ENCODE results near the gene C12orf57. TPM values are rescaled to one million over a fixed set of nuclear protein-coding genes. Genes with fewer than 3 reads are reported as not detected.

The C12orf57 gene
- total RNA-seq, 4 donors from 2014 or later, result 303 to 452 (median 386) TPM

GRCh38 chr12:6957151-6957701 lies 13.4 kb downstream of the C12orf57 start:
- DNase-seq, result no peak
- no peaks in the 10 kb centered on the region for H3K9me3 ChIP-seq
- whole genome bisulfite sequencing, 2 donors (ENCODE audit: low coverage in 1 of 2), result 78% methylated on average over 20 of the region's 20 CpGs; no CpG with 5 or more reads in 1 of the 2 donors
- in situ Hi-C loops (cut with MboI; ENCODE audit: low pct_ligation_motif_present in 1 of 4, low pct_unique_long_range_greater_than_20kb in 1 of 4, low sequenced_read_pairs in 3 of 4), result no loop called here
- H3K36me3 ChIP-seq, result no peaks in the 10 kb centered on the region
- H3K27ac ChIP-seq, result peak overlapping the region; percentile 4 to 95 (median 52)
- no peak for TF ChIP-seq POLR2A (IDR thresholded peaks at IDR 0.05)
- TF ChIP-seq CTCF (IDR thresholded peaks at IDR 0.05), result no peak
- no peak for TF ChIP-seq EP300 (IDR thresholded peaks at IDR 0.05; ENCODE audit: low read depth)
- TF ChIP-seq POLR2AphosphoS5 (IDR thresholded peaks at IDR 0.05), result no peak
- H3K27me3 ChIP-seq, result no peaks in the 10 kb centered on the region
- H3K4me3 ChIP-seq, result no peak overlapping the region
- intact Hi-C loops (cut with DNase I; ENCODE audit: low total_unique reads), result no loop called here
- H3K4me1 ChIP-seq, result peaks cover 19 to 52% (median 28%) of the 10 kb centered on the region in 4 donors

- Histone ChIP-seq H3K36me3 (no peaks in the 10 kb centered on the region), H3K4me1 (peaks cover 19 to 57% (median 33%) of the 10 kb centered on the region in 4 donors), H3K9me3 (no peaks in the 10 kb centered on the region), H3K27ac (peak overlapping the region; percentile 57 to 95 (median 91)), H3K4me3 (no peak overlapping the region), H3K27me3 (no peaks in the 10 kb centered on the region)
- in situ Hi-C loops (cut with MboI; ENCODE audit: low pct_ligation_motif_present in 1 of 4, low pct_unique_long_range_greater_than_20kb in 1 of 4, low sequenced_read_pairs in 3 of 4), result no loop called here
- intact Hi-C loops (cut with DNase I; ENCODE audit: low total_unique reads), result no loop called here
- 76 to 80% methylated on average over 9 to 27 of the region's 28 CpGs for WGBS, 2 donors (ENCODE audit: low coverage in 1 of 2)
- no peak for DNase-seq
- TF ChIP-seq POLR2A (IDR thresholded peaks at IDR 0.05) (no peak), POLR2AphosphoS5 (IDR thresholded peaks at IDR 0.05) (no peak), EP300 (IDR thresholded peaks at IDR 0.05; ENCODE audit: low read depth) (no peak), CTCF (IDR thresholded peaks at IDR 0.05) (no peak)
Observed at GRCh38 chr12:6957741-6958608, 14.2 kb downstream of the C12orf57 start.

GRCh38 chr12:6958609-6959057 lies 14.8 kb downstream of the C12orf57 start:
- WGBS, 2 donors (ENCODE audit: low coverage in 1 of 2), result 65% methylated on average over 10 of the region's 10 CpGs; no CpG with 5 or more reads in 1 of the 2 donors
- Histone ChIP-seq H3K4me3 (no peak overlapping the region), H3K4me1 (peaks cover 19 to 57% (median 33%) of the 10 kb centered on the region in 4 donors)

More at GRCh38 chr12:6958609-6959057, 14.8 kb downstream of the C12orf57 start:
- no peaks in the 10 kb centered on the region for H3K27me3 ChIP-seq
- H3K36me3 ChIP-seq, result no peaks in the 10 kb centered on the region
- intact Hi-C loops (cut with DNase I; ENCODE audit: low total_unique reads), result no loop called here
- DNase-seq, result no peak
- no peaks in the 10 kb centered on the region for H3K9me3 ChIP-seq
- TF ChIP-seq POLR2A (IDR thresholded peaks at IDR 0.05), result no peak
- no peak for TF ChIP-seq POLR2AphosphoS5 (IDR thresholded peaks at IDR 0.05)
- TF ChIP-seq EP300 (IDR thresholded peaks at IDR 0.05; ENCODE audit: low read depth), result no peak
- TF ChIP-seq CTCF (IDR thresholded peaks at IDR 0.05), result no peak
- peak overlapping the region; percentile 57 to 95 (median 91) for H3K27ac ChIP-seq
- in situ Hi-C loops (cut with MboI; ENCODE audit: low pct_ligation_motif_present in 1 of 4, low pct_unique_long_range_greater_than_20kb in 1 of 4, low sequenced_read_pairs in 3 of 4), result no loop called here

Measured in transverse colon (tissue), 4 donors.